DOHH2 (cell line): ENCODE measurements around the gene TPST1.

ENCODE experiments used
- H3F3A ChIP-seq: fragments of 200-600 bp; sonication (generic), shearing (Covaris generic); 2 replicates; pipeline ENCODE4 v1.6.0; 2016; ENCODE audit warnings: antibody characterized with exemption, mild to moderate bottlenecking; ENCODE audit not compliant: control insufficient read depth, insufficient read depth
- H3K27ac ChIP-seq: fragments of 200-600 bp; sonication (generic); 2 replicates; pipeline ENCODE4 v1.5.1; 2014; ENCODE audit warnings: low read depth, mild to moderate bottlenecking, low read length, moderate library complexity
- H3K27me3 ChIP-seq: fragments of 200-600 bp; sonication (generic); 2 replicates; pipeline ENCODE4 v1.6.1; 2014; ENCODE audit warnings: mild to moderate bottlenecking, low read length, mixed read lengths; ENCODE audit not compliant: control insufficient read depth
- H3K36me3 ChIP-seq: fragments of 200-600 bp; sonication (generic); 2 replicates; pipeline ENCODE4 v1.6.1; 2014; ENCODE audit warnings: mild to moderate bottlenecking, low read length, moderate library complexity, mixed read lengths; ENCODE audit not compliant: control insufficient read depth
- H3K4me1 ChIP-seq: fragments of 200-600 bp; sonication (generic); 2 replicates; pipeline ENCODE4 v1.6.1; 2014; ENCODE audit warnings: mild to moderate bottlenecking, low read length, mixed read lengths; ENCODE audit not compliant: control insufficient read depth
- H3K4me2 ChIP-seq: fragments of 200-600 bp; sonication (generic); 2 replicates; pipeline ENCODE4 v1.6.0; 2014; ENCODE audit warnings: mild to moderate bottlenecking, low read length, moderate library complexity
- H3K4me3 ChIP-seq: fragments of 200-600 bp; sonication (generic); 2 replicates; pipeline ENCODE4 v1.5.1; 2014; ENCODE audit warnings: mild to moderate bottlenecking, low read length, mixed read lengths
- H3K79me2 ChIP-seq: fragments of 200-600 bp; sonication (generic); 2 replicates; pipeline ENCODE4 v1.6.1; 2014; ENCODE audit warnings: mild to moderate bottlenecking, low read length, mixed read lengths; ENCODE audit not compliant: control insufficient read depth
- H3K9me2 ChIP-seq: fragments of 200-600 bp; sonication (generic); replicated peaks from 2 replicates; pipeline ENCODE4 v1.6.1; 2014; ENCODE audit warnings: mild to moderate bottlenecking, low read length, mixed read lengths; ENCODE audit not compliant: control insufficient read depth
- H3K9me3 ChIP-seq: fragments of 200-600 bp; sonication (generic); 2 replicates; pipeline ENCODE4 v1.6.1; 2014; ENCODE audit warnings: antibody characterized with exemption, low read length, mixed read lengths; ENCODE audit not compliant: control insufficient read depth, insufficient read depth
- H4K20me1 ChIP-seq: fragments of 200-600 bp; sonication (generic); 2 replicates; pipeline ENCODE4 v1.6.0; 2014; ENCODE audit warnings: low read depth, mild to moderate bottlenecking, antibody characterized with exemption, low read length, moderate library complexity; ENCODE audit not compliant: control insufficient read depth, insufficient read depth
- CTCF ChIP-seq: fragments of 200-600 bp; sonication (generic); IDR thresholded peaks from one replicate; pipeline ENCODE4 v1.5.1; 2014; ENCODE audit warnings: antibody characterized with exemption, mild to moderate bottlenecking, low read depth, low read length; ENCODE audit not compliant: poor library complexity, severe bottlenecking
- EZH2phosphoT487 ChIP-seq: fragments of 200-600 bp; sonication (generic); IDR thresholded peaks from 2 replicates; pipeline ENCODE4 v1.6.1; 2017; ENCODE audit warnings: borderline replicate concordance, mild to moderate bottlenecking, antibody characterized with exemption, low read length, moderate library complexity, mixed read lengths

The TPST1 gene

GRCh38 chr7:66176914-66177313 is 28.2 kb upstream of the TPST1 start:
- H3K79me2 ChIP-seq: no peaks in the 10 kb centered on the region
- H3K9me2 ChIP-seq: no peaks in the 10 kb centered on the region
- H4K20me1 ChIP-seq: no peaks in the 10 kb centered on the region
- H3K27ac ChIP-seq: no peak overlapping the region
- no peak overlapping the region for H3K4me2 ChIP-seq
- H3K4me1 ChIP-seq: no peaks in the 10 kb centered on the region
- no peaks in the 10 kb centered on the region for H3F3A ChIP-seq
- H3K27me3 ChIP-seq: no peaks in the 10 kb centered on the region
- no peak for TF ChIP-seq EZH2phosphoT487
- no peak for TF ChIP-seq CTCF
- H3K9me3 ChIP-seq: no peaks in the 10 kb centered on the region
- no peak overlapping the region for H3K4me3 ChIP-seq
- H3K36me3 ChIP-seq: no peaks in the 10 kb centered on the region

GRCh38 chr7:66178258-66178657 is 26.9 kb upstream of the TPST1 start:
- no peaks in the 10 kb centered on the region for H3K79me2 ChIP-seq
- no peaks in the 10 kb centered on the region for H3K9me2 ChIP-seq
- H3K4me1 ChIP-seq: no peaks in the 10 kb centered on the region
- H3F3A ChIP-seq: no peaks in the 10 kb centered on the region
- no peak overlapping the region for H3K27ac ChIP-seq
- no peaks in the 10 kb centered on the region for H3K27me3 ChIP-seq
- no peak overlapping the region for H3K4me2 ChIP-seq
- H3K9me3 ChIP-seq: no peaks in the 10 kb centered on the region
- no peaks in the 10 kb centered on the region for H4K20me1 ChIP-seq
- TF ChIP-seq EZH2phosphoT487 (no peak), CTCF (no peak)
- no peaks in the 10 kb centered on the region for H3K36me3 ChIP-seq
- no peak overlapping the region for H3K4me3 ChIP-seq

- no peaks in the 10 kb centered on the region for H3K79me2 ChIP-seq
- H4K20me1 ChIP-seq: no peaks in the 10 kb centered on the region
- H3K9me3 ChIP-seq: no peaks in the 10 kb centered on the region
- no peaks in the 10 kb centered on the region for H3K4me1 ChIP-seq
- no peak overlapping the region for H3K4me2 ChIP-seq
- no peak overlapping the region for H3K27ac ChIP-seq
- H3K36me3 ChIP-seq: no peaks in the 10 kb centered on the region
- H3K27me3 ChIP-seq: no peaks in the 10 kb centered on the region
- H3K9me2 ChIP-seq: no peaks in the 10 kb centered on the region
- no peak overlapping the region for H3K4me3 ChIP-seq
- no peak for TF ChIP-seq EZH2phosphoT487
- TF ChIP-seq CTCF: no peak
- no peaks in the 10 kb centered on the region for H3F3A ChIP-seq
Measured at GRCh38 chr7:66181329-66181728, 23.8 kb upstream of the TPST1 start.

GRCh38 chr7:66181845-66182244 is 23.3 kb upstream of the TPST1 start:
- Histone ChIP-seq H3K9me3 (no peaks in the 10 kb centered on the region), H3K4me1 (no peaks in the 10 kb centered on the region), H3K4me3 (no peak overlapping the region), H3K27me3 (no peaks in the 10 kb centered on the region), H3F3A (no peaks in the 10 kb centered on the region), H4K20me1 (no peaks in the 10 kb centered on the region), H3K4me2 (no peak overlapping the region), H3K36me3 (no peaks in the 10 kb centered on the region), H3K9me2 (no peaks in the 10 kb centered on the region), H3K27ac (no peak overlapping the region), H3K79me2 (no peaks in the 10 kb centered on the region)
- TF ChIP-seq CTCF (no peak), EZH2phosphoT487 (no peak)
